GM18508 (cell line): Measurements from ENCODE around the gene CCDC124.

Experiments
- ATAC-seq: cut with Tn5 transposase; IDR thresholded peaks from one replicate; pipeline ENCODE4 v1.9.1; 2021; ENCODE audit warnings: moderate number of reproducible peaks; ENCODE audit not compliant: insufficient read depth, unreplicated experiment

The CCDC124 gene

GRCh38 chr19:17951990-17952976 is 19.5 kb downstream of the CCDC124 start:
- no peak for ATAC-seq

- no peak for ATAC-seq
These were observed 20.5 kb downstream of the CCDC124 start for GRCh38 chr19:17953316-17953801.

- ATAC-seq, result no peak
These were observed 21.1 kb downstream of the CCDC124 start for GRCh38 chr19:17953869-17954268.

- no peak for ATAC-seq
These were observed 21.6 kb downstream of the CCDC124 start for GRCh38 chr19:17954401-17954800.

- no peak for ATAC-seq
These were observed 24.5 kb downstream of the CCDC124 start for GRCh38 chr19:17957149-17957849.

GRCh38 chr19:17957885-17958284 is 25.1 kb downstream of the CCDC124 start:
- no peak for ATAC-seq

- ATAC-seq, result no peak
These were observed 31.3 kb downstream of the CCDC124 start for GRCh38 chr19:17963936-17964691.

GRCh38 chr19:17965370-17966128 is 32.7 kb downstream of the CCDC124 start:
- no peak for ATAC-seq

GRCh38 chr19:17966129-17966483 is 33.3 kb downstream of the CCDC124 start:
- no peak for ATAC-seq

- ATAC-seq, result no peak
These were observed 33.9 kb downstream of the CCDC124 start, which contains the start of gene KCNN1 for GRCh38 chr19:17966550-17967256. Gene KCNN1 (plus strand): TSS chr19:17967107. CDS start chr19:17973889, 6,782 bp downstream.

GRCh38 chr19:17967257-17968051 is 34.6 kb downstream of the CCDC124 start:
- no peak for ATAC-seq

- no peak for ATAC-seq
These were observed 35.5 kb downstream of the CCDC124 start for GRCh38 chr19:17968362-17968761.

GRCh38 chr19:17969096-17969792 is 36.4 kb downstream of the CCDC124 start:
- no peak for ATAC-seq

- no peak for ATAC-seq
These were observed 39.4 kb downstream of the CCDC124 start for GRCh38 chr19:17972230-17972629.

GRCh38 chr19:17973759-17974158 is 40.9 kb downstream of the CCDC124 start:
- no peak for ATAC-seq

GRCh38 chr19:17974551-17974950 is 41.7 kb downstream of the CCDC124 start:
- ATAC-seq, result no peak

GRCh38 chr19:17975032-17975431 is 42.2 kb downstream of the CCDC124 start:
- ATAC-seq, result no peak

- ATAC-seq, result no peak
These were observed 44.2 kb downstream of the CCDC124 start for GRCh38 chr19:17977021-17977420.
